Smooth muscle cell (in vitro differentiated cells): ENCODE results near the gene SHISAL1. TPM values are rescaled to one million over a fixed set of nuclear protein-coding genes. Genes with fewer than 3 reads are reported as not detected.

ENCODE experiments used
- DNase-seq: peaks from one replicate; lab custom pipeline; 2025; ENCODE audit not compliant: unreplicated experiment; lab: John Stamatoyannopoulos, UW
- H2AFZ ChIP-seq: fragments of 200-600 bp; sonication (generic); 2 replicates; pipeline ENCODE4 v1.6.0; 2016; ENCODE audit warnings: antibody characterized with exemption, low read depth, mild to moderate bottlenecking
- H3F3A ChIP-seq: fragments of 200-600 bp; sonication (generic); 2 replicates; pipeline ENCODE4 v1.6.0; 2017; ENCODE audit warnings: antibody characterized with exemption, low read depth
- H3K27ac ChIP-seq: fragments of 200-600 bp; sonication (generic); 2 replicates; pipeline ENCODE4 v1.5.1; 2016; ENCODE audit warnings: low read depth, mild to moderate bottlenecking
- H3K27me3 ChIP-seq: fragments of 200-600 bp; sonication (generic); 2 replicates; pipeline ENCODE4 v1.6.1; 2016; ENCODE audit warnings: low read depth, mild to moderate bottlenecking
- H3K36me3 ChIP-seq: fragments of 200-600 bp; sonication (generic); 2 replicates; pipeline ENCODE4 v1.5.1; 2016; ENCODE audit warnings: low read depth
- H3K4me1 ChIP-seq: fragments of 200-600 bp; sonication (generic); 2 replicates; pipeline ENCODE4 v1.5.1; 2016; ENCODE audit warnings: low read depth
- H3K4me2 ChIP-seq: fragments of 200-600 bp; sonication (generic); 2 replicates; pipeline ENCODE4 v1.6.0; 2016; ENCODE audit warnings: mild to moderate bottlenecking
- H3K4me3 ChIP-seq: fragments of 200-600 bp; sonication (generic); 2 replicates; pipeline ENCODE4 v1.5.1; 2016; ENCODE audit warnings: mild to moderate bottlenecking
- H3K79me2 ChIP-seq: fragments of 200-600 bp; sonication (generic); 2 replicates; pipeline ENCODE4 v1.6.0; 2016; ENCODE audit warnings: low read depth, mild to moderate bottlenecking
- H3K9ac ChIP-seq: fragments of 200-600 bp; sonication (generic); 2 replicates; pipeline ENCODE4 v1.6.0; 2016; ENCODE audit warnings: low read depth
- H3K9me3 ChIP-seq: fragments of 200-600 bp; sonication (generic); replicated peaks from 2 replicates; pipeline ENCODE4 v1.5.1; 2016; ENCODE audit warnings: low read depth
- H4K20me1 ChIP-seq: fragments of 200-600 bp; sonication (generic); 2 replicates; pipeline ENCODE4 v1.6.0; 2016; ENCODE audit warnings: low read depth
- WGBS: methylation state at CpG from one replicate; pipeline ENCODE4 v1.1.7; 2016; ENCODE audit warnings: low lambda C conversion rate; 5-methylcytosine and 5-hydroxymethylcytosine counted together
- polyA plus RNA-seq: library from polyadenylated mRNA; unstranded; fragments of >200 nt; fragmentation: Nextera tagmentation; extraction: Ambion mirVana; gene quantifications from 2 replicates; pipeline ENCODE4 v1.2.1, GENCODE V29; 2016
- total RNA-seq: library from RNA; depleted of rRNA; stranded (reverse); fragments of >200 nt; gene quantifications from 2 replicates; pipeline ENCODE4 v1.2.3, GENCODE V29; 2014
- TF ChIP-seq, protein P1 (sequence below): fragments of 200-600 bp; sonication (generic); IDR thresholded peaks from 2 replicates; pipeline ENCODE4 v1.5.1; 2017; ENCODE audit warnings: borderline replicate concordance, mild to moderate bottlenecking, antibody characterized with exemption; ENCODE audit not compliant: insufficient read depth, poor library complexity, severe bottlenecking

SHISAL1 gene
- total and polyA plus RNA-seq, 2 experiments from 2014 or later: 0.78 to 1.9 TPM

DNA sequence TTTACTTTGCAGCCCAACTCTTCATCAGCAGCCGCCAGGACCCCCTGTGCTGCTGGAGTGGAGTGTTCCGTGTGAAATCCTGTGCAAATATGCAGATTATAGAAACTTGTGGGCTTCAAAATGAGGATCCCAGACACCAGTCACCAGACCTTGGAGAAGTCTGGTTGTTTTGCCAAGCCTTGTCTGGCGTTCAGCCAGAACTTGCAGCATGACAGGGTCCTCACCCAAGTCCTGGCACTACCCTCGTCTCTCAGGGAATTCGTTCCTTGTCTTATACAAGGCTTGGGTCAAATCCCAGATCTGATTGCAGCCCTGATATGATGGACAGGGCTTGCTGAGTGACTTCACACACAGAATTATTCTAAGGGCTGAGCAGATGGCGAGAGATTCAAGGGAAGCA is 18.9 kb downstream of the SHISAL1 start:
- Histone ChIP-seq H3K79me2 (no peaks in the 10 kb centered on the region), H3K4me1 (peaks cover 28% of the 10 kb centered on the region), H3K9me3 (no peaks in the 10 kb centered on the region), H3F3A (no peaks in the 10 kb centered on the region), H3K4me2 (no peak overlapping the region), H3K27me3 (no peaks in the 10 kb centered on the region), H3K4me3 (no peak overlapping the region), H3K9ac (no peak overlapping the region), H3K27ac (no peak overlapping the region), H4K20me1 (no peaks in the 10 kb centered on the region), H3K36me3 (no peaks in the 10 kb centered on the region), H2AFZ (no peak overlapping the region)
- WGBS: 91% methylated on average over 6 of the region's 6 CpGs
- DNase-seq: no peak
- TF ChIP-seq, protein P1, sequence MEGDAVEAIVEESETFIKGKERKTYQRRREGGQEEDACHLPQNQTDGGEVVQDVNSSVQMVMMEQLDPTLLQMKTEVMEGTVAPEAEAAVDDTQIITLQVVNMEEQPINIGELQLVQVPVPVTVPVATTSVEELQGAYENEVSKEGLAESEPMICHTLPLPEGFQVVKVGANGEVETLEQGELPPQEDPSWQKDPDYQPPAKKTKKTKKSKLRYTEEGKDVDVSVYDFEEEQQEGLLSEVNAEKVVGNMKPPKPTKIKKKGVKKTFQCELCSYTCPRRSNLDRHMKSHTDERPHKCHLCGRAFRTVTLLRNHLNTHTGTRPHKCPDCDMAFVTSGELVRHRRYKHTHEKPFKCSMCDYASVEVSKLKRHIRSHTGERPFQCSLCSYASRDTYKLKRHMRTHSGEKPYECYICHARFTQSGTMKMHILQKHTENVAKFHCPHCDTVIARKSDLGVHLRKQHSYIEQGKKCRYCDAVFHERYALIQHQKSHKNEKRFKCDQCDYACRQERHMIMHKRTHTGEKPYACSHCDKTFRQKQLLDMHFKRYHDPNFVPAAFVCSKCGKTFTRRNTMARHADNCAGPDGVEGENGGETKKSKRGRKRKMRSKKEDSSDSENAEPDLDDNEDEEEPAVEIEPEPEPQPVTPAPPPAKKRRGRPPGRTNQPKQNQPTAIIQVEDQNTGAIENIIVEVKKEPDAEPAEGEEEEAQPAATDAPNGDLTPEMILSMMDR: no peak

DNA sequence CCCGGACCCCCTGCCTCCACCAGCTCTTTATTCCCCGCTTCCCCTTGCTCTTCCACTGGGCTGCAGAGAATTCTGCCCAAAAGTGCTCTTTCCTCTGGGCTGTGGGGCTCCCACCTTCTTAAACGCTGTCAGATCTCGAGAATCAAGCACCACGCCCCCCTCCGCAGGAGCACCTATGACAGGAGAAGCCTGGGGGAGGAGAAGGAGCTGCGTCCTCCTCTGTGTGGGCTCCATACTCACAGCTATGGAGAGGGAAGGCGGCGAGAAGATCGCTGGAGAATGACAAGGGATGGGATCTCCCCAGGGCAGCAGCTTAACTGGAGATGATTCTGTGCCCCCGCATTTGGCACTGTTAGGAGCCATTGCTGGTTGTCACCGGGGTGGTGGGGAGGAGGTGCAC is 19.7 kb downstream of the SHISAL1 start:
- no peak overlapping the region for H3K4me2 ChIP-seq
- no peaks in the 10 kb centered on the region for H3F3A ChIP-seq
- H3K27me3 ChIP-seq: no peaks in the 10 kb centered on the region
- H4K20me1 ChIP-seq: no peaks in the 10 kb centered on the region
- no peak for DNase-seq
- H3K9me3 ChIP-seq: no peaks in the 10 kb centered on the region
- H2AFZ ChIP-seq: no peak overlapping the region
- no peak overlapping the region for H3K4me3 ChIP-seq
- no peaks in the 10 kb centered on the region for H3K79me2 ChIP-seq
- H3K4me1 ChIP-seq: peaks cover 19% of the 10 kb centered on the region
- WGBS: 88% methylated on average over 11 of the region's 12 CpGs
- H3K9ac ChIP-seq: no peak overlapping the region
- H3K27ac ChIP-seq: no peak overlapping the region
- no peaks in the 10 kb centered on the region for H3K36me3 ChIP-seq
- TF ChIP-seq, protein P1: no peak

DNA sequence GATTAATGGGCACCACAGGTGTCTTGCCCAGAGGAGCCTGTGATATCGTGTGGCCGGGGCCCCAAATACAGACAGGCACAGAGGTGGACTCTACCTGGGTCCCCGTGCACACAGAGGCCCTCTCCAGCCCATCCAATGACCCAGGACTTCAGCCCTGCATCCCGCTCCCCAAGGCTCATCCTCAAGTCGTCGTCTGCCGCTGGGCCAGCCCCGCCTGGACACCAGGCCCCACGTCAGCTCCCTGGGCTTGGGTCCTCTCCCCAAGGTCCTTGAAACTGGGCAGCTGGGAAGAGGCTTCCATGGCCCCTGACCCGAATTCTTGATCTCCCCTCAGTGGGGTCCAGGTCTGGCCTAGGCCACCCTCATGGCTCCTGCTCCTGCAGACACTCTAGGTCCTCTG is 20.2 kb downstream of the SHISAL1 start:
- Histone ChIP-seq H3K9me3 (no peaks in the 10 kb centered on the region), H3K79me2 (no peaks in the 10 kb centered on the region), H4K20me1 (no peaks in the 10 kb centered on the region), H3K9ac (no peak overlapping the region), H3K4me1 (peaks cover 14% of the 10 kb centered on the region), H3K36me3 (no peaks in the 10 kb centered on the region), H2AFZ (no peak overlapping the region), H3K27ac (no peak overlapping the region), H3F3A (no peaks in the 10 kb centered on the region), H3K27me3 (no peaks in the 10 kb centered on the region), H3K4me2 (no peak overlapping the region), H3K4me3 (no peak overlapping the region)
- TF ChIP-seq, protein P1: no peak
- DNase-seq: no peak
- WGBS: 96% methylated on average over 10 of the region's 10 CpGs

DNA sequence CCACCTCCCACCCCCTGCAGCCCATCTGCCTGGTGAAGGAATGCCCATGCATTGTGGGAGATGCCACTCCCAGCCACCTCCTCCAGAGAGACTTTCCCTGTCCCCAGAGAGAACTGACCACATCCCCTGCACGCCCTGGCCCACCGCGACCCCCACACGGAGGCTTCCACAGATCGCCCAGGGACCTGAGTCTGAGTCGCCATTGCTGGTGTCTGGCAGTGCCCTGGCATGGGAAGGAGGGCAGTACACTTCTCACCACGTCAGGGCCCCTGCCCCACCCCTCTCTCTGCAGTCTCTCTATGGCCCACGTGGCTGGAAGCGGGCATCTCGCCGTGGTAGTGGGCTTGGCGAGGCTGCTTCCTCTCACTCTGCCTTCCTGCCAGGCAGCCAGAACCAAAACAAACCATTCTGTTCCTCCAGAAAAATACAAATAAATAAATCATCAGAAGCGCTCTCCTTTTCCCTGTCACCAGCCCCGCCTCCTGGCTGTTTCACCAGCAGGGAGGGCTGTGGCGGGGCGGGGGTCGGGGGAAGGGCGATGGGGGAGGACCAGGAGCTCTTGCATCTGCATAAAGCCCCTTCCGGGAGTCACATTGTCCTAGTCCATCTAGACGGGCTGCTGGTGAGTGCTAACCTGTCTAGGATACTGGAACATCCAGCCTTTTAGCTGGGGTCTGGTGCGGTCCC is 20.9 kb downstream of the SHISAL1 start:
- Histone ChIP-seq H4K20me1 (no peaks in the 10 kb centered on the region), H3K27me3 (no peaks in the 10 kb centered on the region), H3F3A (no peaks in the 10 kb centered on the region), H3K9ac (no peak overlapping the region), H3K4me3 (no peak overlapping the region), H3K9me3 (no peaks in the 10 kb centered on the region), H3K27ac (no peak overlapping the region), H3K4me1 (peaks cover 10% of the 10 kb centered on the region), H3K4me2 (no peak overlapping the region), H2AFZ (no peak overlapping the region), H3K79me2 (no peaks in the 10 kb centered on the region), H3K36me3 (no peaks in the 10 kb centered on the region)
- 74% methylated on average over 20 of the region's 21 CpGs for WGBS
- TF ChIP-seq, protein P1: no peak
- DNase-seq: no peak
